Frontal cortex (tissue), 4 donors: ENCODE data around the gene TAX1BP3. TPM values are rescaled to one million over a fixed set of nuclear protein-coding genes. Genes with fewer than 3 reads are reported as not detected.
"Not testable (repeated sequence)": the region's sequence is repeated elsewhere in the genome, so short reads cannot be mapped to it uniquely, and the experiment has no call there.

Source experiments
- DNase-seq, 2 donors: peaks; one replicate each; pipeline ENCODE4 v3.0.0; 2012; ENCODE audit warnings: low spot score in 2 of 2
- FAIRE-seq: peaks from 2 replicates; lab custom pipeline; 2012; peaks lifted over from hg19 to GRCh38; lab: Jason Lieb, UNC
- total RNA-seq: library from RNA; depleted of rRNA; stranded (reverse); fragments of >200 nt; gene quantifications from one replicate; pipeline ENCODE4 v1.2.3, GENCODE V29; 2014
- donor health status: control.
- donor health status: control.
- donor health status: control.

The TAX1BP3 gene
- 26.9 TPM for total RNA-seq

- FAIRE-seq = peak; percentile 42
- DNase-seq = peak; percentile 99 to 100
Observed at GRCh38 chr17:3668279-3669084, at the start of gene TAX1BP3, which contains the start of gene EMC6. TAX1BP3 (minus strand) TSS chr17:3668578; CDS start chr17:3668526, 52 bp downstream. EMC6 (plus strand) TSS chr17:3668812; CDS start chr17:3669147, 335 bp downstream.

DNA sequence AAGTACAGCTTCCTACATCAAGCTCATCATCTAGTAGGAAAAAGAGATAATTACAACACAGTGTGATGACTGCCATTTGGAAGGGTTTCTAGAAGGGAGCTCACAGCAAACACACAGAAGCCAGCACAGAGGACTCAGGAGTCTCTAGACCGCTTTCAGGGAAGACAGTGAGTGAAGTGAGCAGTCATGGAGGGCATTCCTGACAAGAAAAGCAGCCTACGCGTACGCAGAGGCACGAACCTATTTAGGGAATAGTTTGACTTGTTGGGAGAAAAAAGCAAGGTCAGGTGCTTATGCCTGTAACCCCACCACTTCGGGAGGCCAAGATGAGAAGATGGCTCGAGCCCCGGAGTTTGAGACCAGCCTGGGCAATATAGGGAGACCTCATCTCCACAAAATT is 46.9 kb upstream of the TAX1BP3 start:
- no peak for FAIRE-seq
- DNase-seq = no peak

DNA sequence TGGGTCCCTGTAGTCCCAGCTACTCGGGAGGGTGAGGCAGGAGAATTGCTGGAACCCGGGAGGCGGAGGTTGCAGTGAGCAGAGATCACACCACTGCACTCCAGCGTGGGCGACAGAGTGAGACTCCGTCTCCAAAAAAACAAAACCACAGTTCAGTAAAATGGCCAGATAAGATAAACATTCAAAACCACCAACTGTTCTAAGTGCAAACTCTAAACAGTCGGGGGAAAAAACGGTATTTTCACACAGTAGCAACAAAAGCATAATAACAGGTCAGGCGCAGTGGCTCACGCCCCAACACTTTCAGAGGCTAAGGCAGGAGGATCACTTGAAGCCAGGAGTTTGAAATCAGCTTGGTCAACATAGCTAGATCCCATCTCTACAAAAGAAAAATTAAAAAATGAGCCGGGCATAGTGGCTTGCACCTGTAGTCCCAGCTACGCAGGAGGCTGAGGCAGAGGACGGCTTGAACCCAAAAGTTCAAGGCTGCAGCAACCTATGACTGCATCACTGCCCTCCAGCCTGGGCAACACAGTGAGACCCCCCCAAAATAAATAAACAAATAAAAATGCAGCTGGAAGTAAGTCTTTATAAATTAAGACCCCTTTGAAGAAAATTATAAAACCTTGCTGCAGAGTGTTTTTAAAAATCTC is 44.6 kb upstream of the TAX1BP3 start:
- DNase-seq = no peak
- FAIRE-seq = no peak

DNA sequence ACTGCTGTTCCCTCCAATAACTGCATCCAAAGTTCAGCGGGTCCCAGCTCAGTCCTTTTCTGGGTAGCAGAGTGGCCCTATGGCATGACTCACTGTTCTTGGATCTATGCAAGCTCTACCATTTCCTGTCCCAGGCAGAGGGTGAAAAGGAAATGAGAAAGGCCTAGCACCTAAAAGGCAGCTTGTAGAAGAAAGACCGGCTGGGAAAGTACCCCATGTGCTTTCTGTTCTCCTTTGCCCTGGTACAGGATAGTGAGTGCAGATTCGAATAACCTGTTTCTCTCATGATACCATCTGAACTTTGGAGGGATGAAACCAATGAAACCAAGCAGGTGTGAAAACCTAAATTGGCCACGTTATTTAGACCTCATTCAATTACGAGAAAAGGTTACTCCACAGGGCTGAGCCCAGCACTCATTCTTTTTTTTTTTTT is 42.6 kb upstream of the TAX1BP3 start:
- FAIRE-seq (no peak), DNase-seq (no peak)

DNA sequence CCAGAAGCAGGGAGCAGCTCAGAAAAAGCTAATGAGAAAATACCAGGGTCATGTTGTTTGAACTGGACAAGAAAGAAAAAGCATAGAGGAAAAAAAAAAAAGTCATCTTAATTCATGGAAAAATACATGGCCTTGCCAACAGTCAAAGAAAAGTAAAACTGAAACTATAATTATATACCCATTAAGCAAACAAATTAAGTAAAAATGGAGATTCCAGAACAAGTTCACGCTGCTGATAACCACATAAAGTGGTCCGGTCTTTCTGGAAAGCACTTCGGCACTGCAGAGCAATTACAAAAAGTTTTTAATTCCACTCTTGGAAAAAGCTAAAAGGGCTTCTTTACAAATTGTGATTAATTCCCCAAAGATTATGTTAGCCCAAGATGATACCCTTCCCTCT is 40.0 kb upstream of the TAX1BP3 start:
- DNase-seq (no peak), FAIRE-seq (no peak)

- FAIRE-seq = not testable (repeated sequence)
Observed at GRCh38 chr17:3705718-3705984, 37.3 kb upstream of the TAX1BP3 start.

DNA sequence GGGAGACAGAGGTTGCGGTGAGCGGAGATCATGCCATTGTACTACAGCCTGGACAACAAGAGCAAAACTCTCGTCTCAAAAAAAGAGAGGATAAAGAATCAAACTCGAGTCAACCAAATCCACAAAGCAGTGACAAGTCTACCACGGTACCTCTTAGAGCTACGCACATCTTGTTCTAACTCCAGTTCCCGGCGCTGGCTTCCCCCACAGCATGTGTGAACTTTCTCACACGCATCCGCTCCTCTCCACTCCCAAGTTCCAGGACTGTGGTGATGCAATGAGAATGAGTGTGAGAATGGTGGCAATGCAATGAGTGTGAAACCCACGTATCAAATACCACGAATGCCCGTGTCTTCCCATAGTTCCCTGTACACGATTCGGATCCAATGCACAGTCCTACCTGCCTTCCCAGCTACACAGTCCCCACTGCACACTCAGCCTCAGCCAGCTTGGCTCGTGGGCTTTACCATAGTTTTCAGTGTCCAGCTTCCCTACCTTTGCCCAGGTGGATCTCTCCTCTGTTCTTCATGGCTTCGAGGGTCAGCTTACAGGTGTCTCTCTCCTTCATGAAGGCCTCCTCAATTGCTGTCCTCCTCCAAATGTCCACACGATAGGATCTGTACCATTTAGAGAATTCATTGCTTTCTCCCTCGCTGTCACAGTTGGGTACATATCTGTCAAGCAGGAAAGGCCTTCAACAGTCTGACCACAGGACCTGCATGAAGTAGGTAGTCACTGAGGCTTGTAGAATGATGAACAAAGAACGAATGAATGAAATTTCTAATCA is 36.7 kb upstream of the TAX1BP3 start:
- FAIRE-seq (no peak), DNase-seq (no peak)

More at GRCh38 chr17:3705718-3705984, 37.3 kb upstream of the TAX1BP3 start:
- DNase-seq = not testable (repeated sequence)

- DNase-seq, FAIRE-seq: not testable (repeated sequence)
Observed at GRCh38 chr17:3702041-3702539, 33.7 kb upstream of the TAX1BP3 start.

DNA sequence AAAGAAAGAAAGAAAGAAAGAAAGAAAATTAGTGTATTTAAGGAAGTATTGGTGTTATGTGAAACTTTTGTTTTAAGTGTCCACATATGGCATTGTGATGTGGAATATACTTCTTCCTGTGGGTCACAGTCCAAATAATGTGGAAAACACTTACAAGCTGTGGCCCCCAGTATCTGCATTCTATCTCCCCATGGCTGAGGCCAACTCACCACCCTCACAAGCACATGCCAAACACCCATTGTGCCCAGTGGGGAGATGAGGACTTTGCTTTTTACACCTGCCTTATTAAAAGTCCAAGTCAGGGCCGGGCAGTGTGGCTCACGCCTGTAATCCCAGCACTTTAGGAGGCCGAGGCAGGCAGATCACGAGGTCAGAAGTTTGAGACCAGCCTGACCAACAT is 31.6 kb upstream of the TAX1BP3 start:
- no peak for FAIRE-seq
- no peak for DNase-seq

DNA sequence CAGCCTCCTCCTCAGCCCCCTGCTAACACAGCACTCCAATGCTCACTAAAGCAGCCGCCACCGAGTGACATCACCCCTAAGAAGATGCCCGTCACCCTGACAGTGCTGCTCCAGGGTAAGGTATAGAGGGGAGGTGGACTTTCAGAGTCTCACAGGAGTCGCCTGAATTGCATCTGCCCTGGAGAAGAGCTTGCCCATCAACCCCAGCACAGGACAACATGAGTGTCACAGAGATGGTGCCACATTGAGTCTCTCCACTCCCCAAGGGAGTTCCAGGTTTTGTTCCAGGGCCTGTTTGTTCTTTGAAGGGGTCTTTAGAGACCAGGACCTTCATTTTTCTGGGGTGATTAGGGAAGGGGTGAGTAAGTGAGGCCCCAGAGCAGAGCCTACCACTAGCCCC is 29.8 kb upstream of the TAX1BP3 start:
- no peak for FAIRE-seq
- DNase-seq = no peak

GRCh38 chr17:3697103-3697476 is 28.7 kb upstream of the TAX1BP3 start:
- FAIRE-seq (no peak), DNase-seq (no peak)

DNA sequence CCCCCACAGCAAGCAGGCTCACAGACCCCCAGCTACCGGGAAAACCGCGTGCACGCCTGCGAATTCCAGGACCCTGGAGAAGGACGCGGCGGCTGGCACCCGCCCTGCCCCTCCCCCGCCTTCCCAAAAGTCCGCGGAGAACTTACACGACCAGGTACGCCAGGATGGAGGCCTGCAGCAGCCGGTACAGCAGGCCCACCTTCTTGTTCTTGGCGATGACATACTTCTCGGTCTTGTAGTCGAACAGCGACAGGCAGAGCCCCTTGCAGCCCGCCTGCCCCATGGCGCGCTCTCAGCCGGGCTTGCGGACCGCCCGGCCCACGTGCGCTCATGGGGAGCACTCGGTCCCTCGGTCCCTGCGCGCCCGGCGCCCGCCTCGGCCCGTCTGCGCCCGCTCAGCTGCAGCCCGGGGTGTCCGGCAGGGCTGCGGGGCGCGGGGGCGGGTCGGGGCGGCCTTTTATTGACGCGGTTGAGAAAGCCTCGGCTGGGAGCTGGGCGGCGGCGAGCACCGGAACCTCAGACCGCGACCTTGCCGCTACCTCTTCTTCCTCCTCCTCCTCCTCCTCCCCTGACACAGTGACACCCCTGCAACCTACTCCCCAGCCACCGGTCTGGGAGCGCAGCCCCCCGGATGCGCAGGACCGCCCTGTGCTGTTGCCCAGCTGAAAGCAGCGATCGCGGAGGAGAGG is 27.5 kb upstream of the TAX1BP3 start, which contains the start of gene P2RX5:
P2RX5 (minus strand) TSS at position 433 of the 689 bp plus-strand sequence; CDS start at position 283, 150 bp downstream.
- DNase-seq (no peak), FAIRE-seq (no peak)

DNA sequence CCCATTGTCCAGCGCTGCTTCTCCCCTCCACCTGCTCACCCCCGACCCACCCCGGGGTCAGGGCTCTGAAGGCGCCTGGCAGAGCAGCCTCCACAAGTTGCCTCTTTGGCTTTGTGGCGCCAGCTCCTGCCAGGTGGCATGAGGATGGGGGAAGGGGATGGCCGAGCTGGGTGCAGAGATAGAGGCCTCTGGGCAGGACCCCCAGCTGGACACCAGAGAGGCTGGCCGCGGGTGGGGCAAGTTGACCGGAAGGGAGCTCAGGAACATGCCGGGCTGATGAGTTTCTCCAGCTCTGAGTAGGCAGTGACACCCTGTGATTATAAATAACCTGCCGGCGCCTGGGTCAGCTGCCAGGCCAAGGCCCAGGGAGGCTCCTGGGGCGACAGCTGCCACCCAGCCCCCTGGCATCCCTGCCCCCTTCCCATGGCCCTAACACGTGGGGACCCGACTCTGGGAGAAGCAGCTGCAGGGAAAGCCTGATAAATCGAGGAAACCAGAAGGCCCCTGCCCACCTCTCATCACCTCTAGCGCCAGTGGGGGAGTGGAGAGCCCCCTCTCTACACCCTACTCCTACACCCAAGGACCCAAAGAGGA is 26.8 kb upstream of the TAX1BP3 start:
- FAIRE-seq (no peak), DNase-seq (no peak)

DNA sequence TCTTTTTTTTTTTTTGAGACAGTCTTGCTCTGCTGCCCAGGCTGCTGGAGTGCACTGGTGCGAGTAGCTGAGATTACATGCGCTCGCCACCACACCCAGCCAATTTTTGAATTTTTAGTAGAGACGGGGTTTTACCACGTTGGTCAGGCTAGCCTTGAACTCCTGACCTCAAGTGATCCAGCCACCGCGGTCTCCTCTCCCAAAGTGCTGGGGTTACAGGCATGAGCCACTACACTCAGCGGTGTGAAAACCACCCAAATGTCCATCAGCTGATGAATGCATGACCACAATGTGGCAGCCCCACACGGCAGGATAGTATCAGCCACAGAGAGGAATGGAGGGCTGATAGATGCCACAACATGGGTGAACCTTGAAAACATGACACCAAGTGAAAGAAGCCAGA is 25.5 kb upstream of the TAX1BP3 start:
- FAIRE-seq (no peak), DNase-seq (no peak)

DNA sequence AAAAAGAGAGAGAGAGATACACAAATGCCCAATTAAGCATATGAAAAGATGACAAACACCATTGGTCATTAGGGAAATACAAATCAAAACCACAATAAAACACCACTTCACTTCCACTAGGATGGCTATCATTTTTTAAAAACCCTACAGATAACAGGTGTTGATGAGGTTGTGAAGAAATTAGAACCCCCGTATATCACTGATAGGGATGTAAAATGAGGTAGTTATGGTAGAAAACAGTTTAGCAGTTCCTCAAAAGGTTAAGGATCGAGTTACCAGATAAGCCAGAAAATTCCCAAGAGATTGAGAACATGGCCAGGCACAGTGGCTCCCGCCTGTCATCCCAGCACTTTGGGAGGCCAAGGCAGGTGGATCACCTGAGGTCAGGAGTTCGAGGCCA is 24.8 kb upstream of the TAX1BP3 start:
- DNase-seq (no peak), FAIRE-seq (no peak)

DNA sequence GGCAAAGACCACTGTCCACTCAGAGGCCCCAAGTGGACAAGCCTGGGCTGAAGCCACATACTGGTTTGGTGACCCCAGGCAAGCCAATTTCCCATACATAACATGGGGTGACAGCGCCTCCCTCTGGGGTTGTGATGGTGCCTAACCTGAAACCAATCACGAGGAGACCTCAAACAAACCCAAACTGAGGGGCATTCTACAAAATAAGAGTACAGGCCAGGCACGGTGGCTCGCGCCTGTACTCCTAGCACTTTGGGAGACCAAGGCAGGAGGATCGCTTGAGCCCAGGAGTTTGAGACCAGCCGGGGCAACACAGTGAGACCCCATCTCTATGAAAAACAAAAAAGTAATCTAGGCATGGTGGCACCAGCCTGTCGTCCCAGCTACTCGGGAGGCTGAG is 24.0 kb upstream of the TAX1BP3 start:
- FAIRE-seq (no peak), DNase-seq (no peak)

GRCh38 chr17:3691617-3692067 is 23.3 kb upstream of the TAX1BP3 start:
- FAIRE-seq = no peak
- no peak for DNase-seq

- FAIRE-seq (no peak), DNase-seq (no peak)
Observed at GRCh38 chr17:3690094-3690715, 21.8 kb upstream of the TAX1BP3 start.
